Adipocyte (in vitro differentiated cells): ENCODE measurements around the gene TCERG1L.

ENCODE experiments used
- DNase-seq: peaks from one replicate; pipeline ENCODE4 v3.0.0-alpha.2; 2015; ENCODE audit warnings: low read depth
- H3K27me3 ChIP-seq: replicated peaks from 2 replicates; pipeline ENCODE4 v1.7.0; 2013; ENCODE audit warnings: mild to moderate bottlenecking, low read length, moderate library complexity; ENCODE audit not compliant: control insufficient read depth, insufficient read depth
- H3K36me3 ChIP-seq: 2 replicates; pipeline ENCODE4 v1.7.0; 2013; ENCODE audit warnings: low read length, mild to moderate bottlenecking, moderate library complexity; ENCODE audit not compliant: control insufficient read depth, insufficient read depth, severe bottlenecking
- H3K4me1 ChIP-seq: 2 replicates; pipeline ENCODE4 v1.7.0; 2013; ENCODE audit warnings: mild to moderate bottlenecking, low read length, moderate library complexity; ENCODE audit not compliant: control insufficient read depth, insufficient read depth
- H3K4me3 ChIP-seq: 2 replicates; pipeline ENCODE4 v1.7.0; 2013; ENCODE audit warnings: mild to moderate bottlenecking, low read length, moderate library complexity
- H3K9ac ChIP-seq: 2 replicates; pipeline ENCODE4 v1.7.0; 2013; ENCODE audit warnings: mild to moderate bottlenecking, low read length, moderate library complexity
- H3K9me3 ChIP-seq: 2 replicates; pipeline ENCODE4 v1.7.0; 2013; ENCODE audit warnings: mild to moderate bottlenecking, low read length, moderate library complexity; ENCODE audit not compliant: control insufficient read depth

TCERG1L gene

DNA sequence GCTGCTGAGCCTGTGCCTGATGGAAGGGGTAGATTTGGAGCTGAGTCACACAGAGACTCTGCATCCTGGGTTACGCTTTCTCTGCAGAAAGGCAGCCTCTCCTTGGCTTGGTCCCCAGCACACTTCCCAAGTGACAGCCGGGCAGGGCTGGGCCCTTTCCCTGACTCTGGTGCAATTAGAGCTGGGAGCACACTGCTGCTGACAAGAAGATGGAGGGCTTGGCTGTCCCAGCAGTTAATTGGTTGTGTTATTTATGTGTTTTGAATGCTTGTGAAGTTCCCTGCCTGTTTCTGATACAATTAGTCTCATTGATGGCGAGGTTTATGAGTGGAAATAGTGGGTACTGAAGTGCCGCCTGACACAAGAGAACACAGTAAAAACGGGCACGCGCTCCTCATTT lies 123.6 kb downstream of the TCERG1L start:
- Histone ChIP-seq H3K9me3 (no peaks in the 10 kb centered on the region), H3K36me3 (no peaks in the 10 kb centered on the region), H3K4me1 (no peaks in the 10 kb centered on the region), H3K9ac (no peak overlapping the region), H3K4me3 (no peak overlapping the region), H3K27me3 (no peaks in the 10 kb centered on the region)
- DNase-seq = no peak

DNA sequence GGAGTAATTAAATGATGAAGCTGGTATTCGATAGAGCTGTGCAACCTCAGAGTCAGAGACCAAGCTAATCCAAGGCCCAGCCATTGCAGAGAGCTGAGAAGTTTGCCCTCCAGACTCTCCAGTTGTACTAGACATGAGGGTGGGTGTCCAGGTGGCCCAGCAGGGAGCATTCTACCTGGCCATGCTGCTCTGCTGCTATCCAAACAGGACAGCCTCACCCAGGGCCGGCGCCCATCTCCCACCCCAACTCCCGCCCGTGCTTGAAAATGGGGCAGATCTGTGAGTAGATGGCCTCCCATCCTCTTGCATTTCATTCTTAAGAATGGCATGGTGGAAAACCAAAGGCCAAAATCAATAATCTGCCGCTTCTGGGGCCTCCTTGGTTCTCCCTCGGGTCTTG lies 124.2 kb downstream of the TCERG1L start:
- no peak for DNase-seq
- Histone ChIP-seq H3K36me3 (no peaks in the 10 kb centered on the region), H3K9me3 (no peaks in the 10 kb centered on the region)

GRCh38 chr10:131186547-131187253 lies 124.8 kb downstream of the TCERG1L start:
- Histone ChIP-seq H3K4me1 (no peaks in the 10 kb centered on the region), H3K27me3 (no peaks in the 10 kb centered on the region), H3K36me3 (no peaks in the 10 kb centered on the region), H3K4me3 (no peak overlapping the region), H3K9me3 (no peaks in the 10 kb centered on the region), H3K9ac (no peak overlapping the region)
- no peak for DNase-seq

More for the DNA sequence above, 124.2 kb downstream of the TCERG1L start:
- Histone ChIP-seq H3K4me1 (no peaks in the 10 kb centered on the region), H3K4me3 (no peak overlapping the region), H3K27me3 (no peaks in the 10 kb centered on the region), H3K9ac (no peak overlapping the region)

- no peaks in the 10 kb centered on the region for H3K27me3 ChIP-seq
- no peak for DNase-seq
- no peak overlapping the region for H3K4me3 ChIP-seq
- no peaks in the 10 kb centered on the region for H3K4me1 ChIP-seq
- no peaks in the 10 kb centered on the region for H3K36me3 ChIP-seq
- no peak overlapping the region for H3K9ac ChIP-seq
- H3K9me3 ChIP-seq = no peaks in the 10 kb centered on the region
These were observed 127.0 kb downstream of the TCERG1L start for GRCh38 chr10:131184503-131184902.

DNA sequence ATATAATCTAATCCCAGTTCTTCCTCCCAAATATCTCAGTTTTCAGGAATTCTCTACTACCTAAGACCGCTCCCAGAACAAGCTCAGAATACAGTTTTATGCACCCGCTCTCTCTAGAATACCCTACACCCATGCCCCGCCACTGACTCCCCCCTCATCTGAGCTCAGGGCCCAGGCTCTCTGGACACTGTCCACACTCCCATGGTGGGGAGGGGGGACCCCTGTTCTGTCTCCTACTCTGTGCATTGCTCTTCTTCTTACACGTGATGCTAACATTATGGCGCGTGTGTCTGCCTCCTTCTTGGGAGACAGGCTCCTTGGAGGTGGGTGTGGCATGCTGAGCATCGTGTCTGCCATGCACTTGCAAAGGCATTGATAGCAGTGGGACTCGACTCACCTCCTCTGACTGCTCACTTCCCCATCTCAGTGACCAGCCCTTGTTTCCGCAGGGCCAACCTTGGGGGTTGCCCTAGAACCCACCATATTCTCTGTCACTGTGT lies 127.9 kb downstream of the TCERG1L start:
- no peak overlapping the region for H3K9ac ChIP-seq
- H3K27me3 ChIP-seq = no peaks in the 10 kb centered on the region
- no peaks in the 10 kb centered on the region for H3K4me1 ChIP-seq
- H3K36me3 ChIP-seq = no peaks in the 10 kb centered on the region
- H3K4me3 ChIP-seq = no peak overlapping the region
- no peak for DNase-seq
- H3K9me3 ChIP-seq = no peaks in the 10 kb centered on the region

DNA sequence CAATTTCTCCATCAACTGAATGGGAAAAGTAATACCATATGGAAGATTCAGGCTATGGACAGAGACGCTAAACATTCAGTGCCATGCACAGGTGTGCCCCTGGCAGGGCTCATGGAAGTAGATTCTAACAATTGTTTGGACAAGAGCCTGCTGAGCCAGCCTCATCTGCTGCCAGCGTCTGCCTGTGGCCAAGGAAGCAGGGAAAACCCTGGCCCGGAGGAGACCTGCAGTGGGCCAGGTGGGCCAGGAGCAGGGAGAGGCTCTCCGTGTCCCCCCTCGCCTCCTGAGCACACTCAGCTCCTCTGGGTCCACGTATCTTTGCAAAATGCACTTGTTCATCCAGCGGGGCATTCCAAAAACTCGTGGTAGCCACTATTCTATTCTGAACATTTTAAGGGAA lies 130.1 kb downstream of the TCERG1L start:
- DNase-seq = no peak
- H3K36me3 ChIP-seq = no peaks in the 10 kb centered on the region
- no peaks in the 10 kb centered on the region for H3K9me3 ChIP-seq

DNA sequence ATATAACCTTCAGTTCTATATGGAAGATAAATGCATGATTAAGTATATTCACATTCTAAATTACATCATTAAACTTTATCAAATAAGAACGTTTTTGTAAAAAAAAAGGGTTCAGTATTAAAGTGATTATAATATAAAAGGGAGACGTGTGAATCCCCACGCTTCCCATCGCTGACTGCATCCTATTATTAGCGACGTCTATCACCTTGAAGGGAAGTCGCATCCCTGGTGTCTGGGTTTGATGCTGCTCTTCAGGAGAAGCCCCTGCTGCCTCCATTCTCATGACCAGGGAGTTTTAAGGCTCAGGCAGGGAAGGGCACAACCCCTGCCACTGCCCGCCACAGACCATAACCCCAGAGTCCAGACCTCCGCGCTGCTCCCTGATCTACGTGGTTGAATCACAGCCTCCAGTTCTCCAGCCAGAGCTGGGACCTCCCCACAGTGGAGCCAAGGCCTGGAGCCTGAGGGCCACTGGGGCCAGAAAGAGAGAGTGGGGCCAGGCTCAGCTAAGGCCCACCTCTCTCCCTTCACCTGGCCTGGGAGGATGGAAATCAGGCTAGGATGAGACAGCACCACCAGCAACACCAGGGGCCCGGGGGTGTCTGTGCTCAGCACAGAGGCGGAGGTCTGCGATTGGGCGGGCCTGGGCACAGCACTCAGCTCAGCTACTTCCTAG lies 130.6 kb downstream of the TCERG1L start:
- Histone ChIP-seq H3K4me3 (no peak overlapping the region), H3K9ac (no peak overlapping the region), H3K9me3 (no peaks in the 10 kb centered on the region), H3K27me3 (no peaks in the 10 kb centered on the region), H3K4me1 (no peaks in the 10 kb centered on the region), H3K36me3 (no peaks in the 10 kb centered on the region)
- no peak for DNase-seq

More for the DNA sequence above, 130.1 kb downstream of the TCERG1L start:
- Histone ChIP-seq H3K4me1 (no peaks in the 10 kb centered on the region), H3K9ac (no peak overlapping the region), H3K27me3 (no peaks in the 10 kb centered on the region), H3K4me3 (no peak overlapping the region)

- Histone ChIP-seq H3K36me3 (no peaks in the 10 kb centered on the region), H3K4me1 (no peaks in the 10 kb centered on the region), H3K9me3 (no peaks in the 10 kb centered on the region), H3K27me3 (no peaks in the 10 kb centered on the region), H3K4me3 (no peak overlapping the region), H3K9ac (no peak overlapping the region)
- DNase-seq = no peak
These were observed 131.4 kb downstream of the TCERG1L start for GRCh38 chr10:131180086-131180485.

- no peaks in the 10 kb centered on the region for H3K27me3 ChIP-seq
- no peak overlapping the region for H3K4me3 ChIP-seq
- H3K9ac ChIP-seq = no peak overlapping the region
- H3K9me3 ChIP-seq = no peaks in the 10 kb centered on the region
- H3K36me3 ChIP-seq = no peaks in the 10 kb centered on the region
- H3K4me1 ChIP-seq = no peaks in the 10 kb centered on the region
- no peak for DNase-seq
These were observed 132.2 kb downstream of the TCERG1L start for GRCh38 chr10:131179361-131179760.

- Histone ChIP-seq H3K9ac (no peak overlapping the region), H3K4me1 (no peaks in the 10 kb centered on the region), H3K27me3 (no peaks in the 10 kb centered on the region), H3K36me3 (no peaks in the 10 kb centered on the region), H3K4me3 (no peak overlapping the region), H3K9me3 (no peaks in the 10 kb centered on the region)
- no peak for DNase-seq
These were observed 132.8 kb downstream of the TCERG1L start for GRCh38 chr10:131178521-131179331.
